DOHH2 (cell line): ENCODE measurements around the gene SATB1.

Experiments used
- EZH2phosphoT487 ChIP-seq: fragments of 200-600 bp; sonication (generic); IDR thresholded peaks from 2 replicates; pipeline ENCODE4 v1.6.1; 2017; ENCODE audit warnings: borderline replicate concordance, mild to moderate bottlenecking, antibody characterized with exemption, low read length, moderate library complexity, mixed read lengths
- TF ChIP-seq, protein P1 (sequence below): fragments of 200-600 bp; sonication (generic); IDR thresholded peaks from one replicate; pipeline ENCODE4 v1.5.1; 2014; ENCODE audit warnings: antibody characterized with exemption, mild to moderate bottlenecking, low read depth, low read length; ENCODE audit not compliant: poor library complexity, severe bottlenecking

DNA sequence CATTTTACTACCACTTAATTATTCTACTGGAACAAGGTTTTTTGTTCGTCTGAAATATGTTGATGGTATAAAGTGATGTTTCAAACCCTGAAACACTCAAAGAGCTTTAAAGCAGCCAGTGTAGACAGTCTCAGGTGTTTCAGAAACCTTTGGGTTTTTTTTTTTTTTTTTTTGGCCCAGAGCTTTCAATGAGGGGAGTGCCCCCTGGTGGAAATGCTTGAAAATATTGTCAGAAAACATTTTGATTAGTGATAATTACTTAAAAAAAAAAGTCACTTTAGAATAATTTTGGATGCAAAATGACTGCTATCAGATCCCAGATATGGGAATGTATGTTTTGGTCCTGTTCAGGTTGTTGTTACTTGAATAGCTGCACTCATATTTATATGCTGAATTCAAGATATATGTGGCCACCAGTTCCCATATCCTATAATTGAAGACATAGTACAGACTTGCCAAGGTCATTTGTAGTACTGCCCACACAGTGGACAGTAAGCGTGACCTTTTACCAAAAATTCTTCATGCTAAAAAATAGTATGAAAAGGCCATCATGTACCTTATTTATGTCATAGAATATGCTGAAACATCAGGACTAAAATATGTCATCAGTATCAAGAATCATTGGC lies 35.9 kb downstream of the SATB1 start:
- TF ChIP-seq, protein P1, sequence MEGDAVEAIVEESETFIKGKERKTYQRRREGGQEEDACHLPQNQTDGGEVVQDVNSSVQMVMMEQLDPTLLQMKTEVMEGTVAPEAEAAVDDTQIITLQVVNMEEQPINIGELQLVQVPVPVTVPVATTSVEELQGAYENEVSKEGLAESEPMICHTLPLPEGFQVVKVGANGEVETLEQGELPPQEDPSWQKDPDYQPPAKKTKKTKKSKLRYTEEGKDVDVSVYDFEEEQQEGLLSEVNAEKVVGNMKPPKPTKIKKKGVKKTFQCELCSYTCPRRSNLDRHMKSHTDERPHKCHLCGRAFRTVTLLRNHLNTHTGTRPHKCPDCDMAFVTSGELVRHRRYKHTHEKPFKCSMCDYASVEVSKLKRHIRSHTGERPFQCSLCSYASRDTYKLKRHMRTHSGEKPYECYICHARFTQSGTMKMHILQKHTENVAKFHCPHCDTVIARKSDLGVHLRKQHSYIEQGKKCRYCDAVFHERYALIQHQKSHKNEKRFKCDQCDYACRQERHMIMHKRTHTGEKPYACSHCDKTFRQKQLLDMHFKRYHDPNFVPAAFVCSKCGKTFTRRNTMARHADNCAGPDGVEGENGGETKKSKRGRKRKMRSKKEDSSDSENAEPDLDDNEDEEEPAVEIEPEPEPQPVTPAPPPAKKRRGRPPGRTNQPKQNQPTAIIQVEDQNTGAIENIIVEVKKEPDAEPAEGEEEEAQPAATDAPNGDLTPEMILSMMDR = peak; percentile 73
- no peak for TF ChIP-seq EZH2phosphoT487
